IMR-90 (cell line): ENCODE results near the gene NEK6. TPM values are rescaled to one million over a fixed set of nuclear protein-coding genes. Genes with fewer than 3 reads are reported as not detected.

Source experiments
- ATAC-seq: fragments of 200-7000 bp; cut with Tn5 transposase; 2 replicates; pipeline ENCODE4 v1.9.1; 2020; ENCODE audit warnings: low read depth, mild to moderate bottlenecking, moderate library complexity
- BruUV-seq: library from RNA; stranded (reverse); fragments of 400-500 nt; replicated peaks from 2 replicates; lab custom pipeline; 2021; lab: Mats Ljungman, UMichigan
- CTCF ChIA-PET: fragments of 300-600 bp; formaldehyde crosslinking; extraction: SDS; loops from one replicate; lab custom pipeline; 2021; ENCODE audit warnings: antibody characterized with exemption; lab: Yijun Ruan, JAX
- POLR2A ChIA-PET: fragments of 300-600 bp; sonication (Branson Sonifier 250); formaldehyde crosslinking; loops from one replicate; lab custom pipeline; 2022; ENCODE audit warnings: antibody characterized with exemption; ENCODE audit not compliant: unreplicated experiment; lab: Charles Lee
- DNase-seq: peaks from one replicate; pipeline ENCODE4 v3.0.0; 2013
- H2AFZ ChIP-seq: replicated peaks from 2 replicates; pipeline ENCODE3; 2013; ENCODE audit warnings: low read length, mild to moderate bottlenecking; ENCODE audit not compliant: poor library complexity
- H2AK5ac ChIP-seq: 2 replicates; pipeline ENCODE4 v1.6.1; 2013; ENCODE audit warnings: low read depth, low read length, inconsistent platforms
- H2AK9ac ChIP-seq: replicated peaks from 2 replicates; pipeline ENCODE3; 2013; ENCODE audit warnings: mild to moderate bottlenecking, low read depth, low read length, moderate library complexity; ENCODE audit not compliant: poor library complexity
- H2BK120ac ChIP-seq: 2 replicates; pipeline ENCODE4 v1.6.1; 2013; ENCODE audit warnings: low read depth, low read length, inconsistent platforms
- H2BK15ac ChIP-seq: 3 replicates; pipeline ENCODE4 v1.6.1; 2013; ENCODE audit warnings: low read depth, low read length, inconsistent platforms
- H2BK20ac ChIP-seq: 2 replicates; pipeline ENCODE4 v1.6.1; 2013; ENCODE audit warnings: low read depth, mild to moderate bottlenecking, inconsistent platforms, low read length, moderate library complexity
- H2BK5ac ChIP-seq: 2 replicates; pipeline ENCODE4 v1.6.1; 2013; ENCODE audit warnings: mild to moderate bottlenecking, low read depth, low read length, inconsistent platforms; ENCODE audit not compliant: poor library complexity, severe bottlenecking
- H3K14ac ChIP-seq: replicated peaks from 2 replicates; pipeline ENCODE4 v1.6.1; 2013; ENCODE audit warnings: low read depth, low read length, inconsistent platforms
- H3K18ac ChIP-seq: 2 replicates; pipeline ENCODE4 v1.6.1; 2013; ENCODE audit warnings: low read depth, low read length, control low read depth
- H3K23ac ChIP-seq: 2 replicates; pipeline ENCODE4 v1.6.1; 2013; ENCODE audit warnings: low read depth, low read length, inconsistent platforms
- H3K27ac ChIP-seq: 2 replicates; pipeline ENCODE4 v1.5.1; 2013; ENCODE audit warnings: mild to moderate bottlenecking, control low read depth, low read length; ENCODE audit not compliant: insufficient read depth
- H3K27me3 ChIP-seq: 2 replicates; pipeline ENCODE4 v1.6.1; 2013; ENCODE audit warnings: low read length; ENCODE audit not compliant: control insufficient read depth, insufficient read depth
- H3K36me3 ChIP-seq: 2 replicates; pipeline ENCODE4 v1.6.1; 2013; ENCODE audit warnings: low read length, mixed read lengths; ENCODE audit not compliant: control insufficient read depth, insufficient read depth
- H3K4ac ChIP-seq: 2 replicates; pipeline ENCODE4 v1.6.1; 2013; ENCODE audit warnings: low read depth, low read length, inconsistent platforms
- H3K4me1 ChIP-seq: 2 replicates; pipeline ENCODE4 v1.6.1; 2013; ENCODE audit warnings: low read length, mixed read lengths; ENCODE audit not compliant: control insufficient read depth, insufficient read depth
- H3K4me2 ChIP-seq: 2 replicates; pipeline ENCODE4 v1.6.1; 2013; ENCODE audit warnings: low read depth, mild to moderate bottlenecking, control low read depth, low read length, moderate library complexity
- H3K4me3 ChIP-seq: 2 replicates; pipeline ENCODE4 v1.5.1; 2013; ENCODE audit warnings: low read depth, mild to moderate bottlenecking, control low read depth, low read length, moderate library complexity; ENCODE audit not compliant: insufficient read depth
- H3K56ac ChIP-seq: 2 replicates; pipeline ENCODE4 v1.6.1; 2013; ENCODE audit warnings: low read length, inconsistent platforms; ENCODE audit not compliant: insufficient read depth; ENCODE audit errors: extremely low read depth
- H3K79me1 ChIP-seq, 2 experiments: 2 replicates each; pipeline ENCODE4 v1.6.1; 2013; ENCODE audit warnings: low read length in 2 of 2, inconsistent platforms in 1 of 2, low read depth in 1 of 2
- H3K9ac ChIP-seq: 2 replicates; pipeline ENCODE4 v1.6.1; 2013; ENCODE audit warnings: low read depth, low read length, control low read depth
- H3K9me1 ChIP-seq: 2 replicates; pipeline ENCODE4 v1.6.1; 2013; ENCODE audit warnings: low read length, inconsistent platforms; ENCODE audit not compliant: insufficient read depth
- H3K9me3 ChIP-seq: 2 replicates; pipeline ENCODE4 v1.6.1; 2013; ENCODE audit warnings: low read length; ENCODE audit not compliant: control insufficient read depth, insufficient read depth
- H4K20me1 ChIP-seq: 2 replicates; pipeline ENCODE4 v1.6.1; 2013; ENCODE audit warnings: low read length, inconsistent platforms; ENCODE audit not compliant: insufficient read depth
- H4K5ac ChIP-seq: 2 replicates; pipeline ENCODE4 v1.6.1; 2013; ENCODE audit warnings: mild to moderate bottlenecking, low read depth, low read length, control low read depth
- H4K8ac ChIP-seq, 2 experiments: 2 replicates each; pipeline ENCODE4 v1.6.1; 2013; ENCODE audit warnings: low read depth in 2 of 2, low read length in 2 of 2, control low read depth in 1 of 2, inconsistent platforms in 1 of 2
- H4K91ac ChIP-seq: 2 replicates; pipeline ENCODE4 v1.6.1; 2013; ENCODE audit warnings: low read depth, low read length, inconsistent platforms; ENCODE audit not compliant: insufficient read depth
- BHLHE40 ChIP-seq: fragments of 150-350 bp; IDR thresholded peaks from 2 replicates; pipeline ENCODE4 v1.6.1; 2016; ENCODE audit warnings: mild to moderate bottlenecking, low read depth, low read length
- CEBPB ChIP-seq: IDR thresholded peaks from 2 replicates; pipeline ENCODE4 v1.6.1; 2012; ENCODE audit warnings: low read depth, low read length, improper control_type of control experiment
- CHD1 ChIP-seq: IDR thresholded peaks from 2 replicates; pipeline ENCODE4 v1.6.1; 2012; ENCODE audit warnings: low read depth, low read length, improper control_type of control experiment
- FOS ChIP-seq: fragments of 150-350 bp; IDR thresholded peaks from 2 replicates; pipeline ENCODE4 v1.6.1; 2016; ENCODE audit warnings: low read depth, low read length
- MAFK ChIP-seq: IDR thresholded peaks from 2 replicates; pipeline ENCODE4 v1.6.1; 2012; ENCODE audit warnings: low read depth, low read length, improper control_type of control experiment
- MAZ ChIP-seq: IDR thresholded peaks from 2 replicates; pipeline ENCODE4 v1.6.1; 2012; ENCODE audit warnings: low read depth, mild to moderate bottlenecking, low read length, improper control_type of control experiment, moderate library complexity, borderline replicate concordance
- NFE2L2 ChIP-seq: fragments of 150-350 bp; IDR thresholded peaks from 2 replicates; pipeline ENCODE4 v1.6.1; 2016; ENCODE audit warnings: low read depth, mild to moderate bottlenecking, low read length
- RAD21 ChIP-seq: IDR thresholded peaks from 2 replicates; pipeline ENCODE4 v1.6.1; 2012; ENCODE audit warnings: low read length, improper control_type of control experiment
- SMC3 ChIP-seq: fragments of 150-350 bp; IDR thresholded peaks from 2 replicates; pipeline ENCODE4 v1.6.1; 2016; ENCODE audit warnings: low read depth, mild to moderate bottlenecking, antibody characterized with exemption, low read length, moderate library complexity
- WGBS, 2 experiments: methylation state at CpG; one replicate each; pipeline versions ENCODE4 v1.1.5 to v1.1.7; 2013; ENCODE audit warnings: missing lambda C conversion rate in 2 of 2; ENCODE audit not compliant: insufficient read length in 1 of 2; ENCODE audit errors: extremely low coverage in 2 of 2; 5-methylcytosine and 5-hydroxymethylcytosine counted together
- dilution Hi-C: fragments of 300-500 bp; cut with HindIII; formaldehyde crosslinking; loops from one replicate; pipeline ENCODE4 v1.14.3; 2018; ENCODE audit warnings: low sequenced_read_pairs; ENCODE audit not compliant: unreplicated experiment
- in situ Hi-C: fragments of 300-500 bp; cut with MboI; formaldehyde crosslinking; loops from 3 replicates; pipeline ENCODE4 v1.14.3; 2019; ENCODE audit warnings: low sequenced_read_pairs, inconsistent platforms, mixed read lengths
- intact Hi-C: fragments of 100-400 bp; cut with micrococcal nuclease; formaldehyde crosslinking; loops from 2 replicates; pipeline ENCODE4 v1.10.0; 2022
- polyA plus RNA-seq, 3 experiments: library from polyadenylated mRNA; depleted of rRNA; stranded (reverse); fragments of >200 nt; gene quantifications; 2 replicates each; pipeline ENCODE4 v1.2.3, GENCODE V29; 2012; ENCODE audit warnings: low replicate concordance in 1 of 3
- total RNA-seq: library from RNA; depleted of rRNA; stranded (reverse); fragments of >200 nt; gene quantifications from 2 replicates; pipeline ENCODE4 v1.2.3, GENCODE V29; 2012

NEK6 gene
- total and polyA plus RNA-seq, 2 of the 4 experiments (the other 2 are of a cell fraction): 79.9 to 112 TPM

GRCh38 chr9:124359855-124360678 lies 102.3 kb downstream of the NEK6 start:
- H2BK15ac ChIP-seq: no peak overlapping the region
- ATAC-seq (no peak), DNase-seq (no peak)
- dilution Hi-C loops: no loop called here
- no peak overlapping the region for H4K91ac ChIP-seq
- H2AFZ ChIP-seq: no peak overlapping the region
- H3K23ac ChIP-seq: no peak overlapping the region
- no peak overlapping the region for H4K5ac ChIP-seq
- peaks cover 27 to 95% of the 10 kb centered on the region in 2 experiments for H3K79me1 ChIP-seq
- 100% methylated on average over 1 of the region's 11 CpGs; no CpG with 5 or more reads in 1 of the 2 experiments for WGBS, 2 experiments
- no peak overlapping the region for H2AK5ac ChIP-seq
- no peak overlapping the region for H2BK20ac ChIP-seq
- H3K27me3 ChIP-seq: no peaks in the 10 kb centered on the region
- H3K9ac ChIP-seq: no peak overlapping the region
- H4K20me1 ChIP-seq: peaks cover 88% of the 10 kb centered on the region
- peaks cover 34% of the 10 kb centered on the region for H3K36me3 ChIP-seq
- H3K9me3 ChIP-seq: no peaks in the 10 kb centered on the region
- no peak overlapping the region for H2BK5ac ChIP-seq
- ChIA-PET CTCF (interaction anchor here (0.9 kb wide), 1 partner anchor 27 kb away, joined by 3 read pairs; no protein-coding TSS in a partner anchor), POLR2A (no interaction called here)
- no peak overlapping the region for H4K8ac ChIP-seq
- H3K18ac ChIP-seq: no peak overlapping the region
- no TSS peak for BruUV-seq
- H3K27ac ChIP-seq: no peak overlapping the region
- H3K4me3 ChIP-seq: no peak overlapping the region
- no peak overlapping the region for H3K4me2 ChIP-seq
- H3K4ac ChIP-seq: no peak overlapping the region
- no peak overlapping the region for H3K14ac ChIP-seq
- intact Hi-C loops: no loop called here
- no peak overlapping the region for H2AK9ac ChIP-seq
- peaks cover 42% of the 10 kb centered on the region for H3K9me1 ChIP-seq
- H3K56ac ChIP-seq: no peak overlapping the region
- H3K4me1 ChIP-seq: peaks cover 6% of the 10 kb centered on the region
- TF ChIP-seq CHD1 (no peak), SMC3 (no peak), NFE2L2 (no peak), MAZ (no peak), FOS (no peak), CEBPB (no peak), MAFK (no peak), RAD21 (no peak), BHLHE40 (no peak)
- in situ Hi-C loops: no loop called here
- H2BK120ac ChIP-seq: no peak overlapping the region
